Activated CD4-positive, CD25-positive, alpha-beta regulatory T cell treated with anti-CD3 and anti-CD28 coated beads, Interleukin-2, amount 50 U/mL, for 24 hours (primary cell): Measurements from ENCODE around the gene PRSS36.
"Not testable (repeated sequence)": the region's sequence is repeated elsewhere in the genome, so short reads cannot be mapped to it uniquely, and the experiment has no call there.

Experiments used
- ATAC-seq, 2 donors: fragments of 150-1000 bp; cut with Tn5 transposase; one replicate each; pipeline ENCODE4 v1.10.0; 2021; ENCODE audit warnings: mild to moderate bottlenecking in 1 of 2, moderate library complexity in 1 of 2

PRSS36 gene

DNA sequence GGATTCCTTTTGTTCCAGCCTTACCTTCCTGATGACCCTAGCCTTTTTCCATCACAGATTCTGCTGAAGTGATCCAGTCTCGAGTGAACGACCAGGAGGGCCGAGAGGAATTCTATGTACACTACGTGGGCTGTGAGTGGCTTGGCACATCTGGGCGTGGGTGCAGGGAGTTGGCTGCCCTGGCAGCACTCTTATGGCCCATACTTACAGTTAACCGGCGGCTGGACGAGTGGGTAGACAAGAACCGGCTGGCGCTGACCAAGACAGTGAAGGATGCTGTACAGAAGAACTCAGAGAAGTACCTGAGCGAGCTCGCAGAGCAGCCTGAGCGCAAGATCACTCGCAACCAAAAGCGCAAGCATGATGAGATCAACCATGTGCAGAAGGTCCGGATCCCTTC, 29.7 kb downstream of the PRSS36 start:
- ATAC-seq, result no peak

- ATAC-seq, result no peak
Observed at GRCh38 chr16:31118223-31119155, 31.4 kb downstream of the PRSS36 start.

DNA sequence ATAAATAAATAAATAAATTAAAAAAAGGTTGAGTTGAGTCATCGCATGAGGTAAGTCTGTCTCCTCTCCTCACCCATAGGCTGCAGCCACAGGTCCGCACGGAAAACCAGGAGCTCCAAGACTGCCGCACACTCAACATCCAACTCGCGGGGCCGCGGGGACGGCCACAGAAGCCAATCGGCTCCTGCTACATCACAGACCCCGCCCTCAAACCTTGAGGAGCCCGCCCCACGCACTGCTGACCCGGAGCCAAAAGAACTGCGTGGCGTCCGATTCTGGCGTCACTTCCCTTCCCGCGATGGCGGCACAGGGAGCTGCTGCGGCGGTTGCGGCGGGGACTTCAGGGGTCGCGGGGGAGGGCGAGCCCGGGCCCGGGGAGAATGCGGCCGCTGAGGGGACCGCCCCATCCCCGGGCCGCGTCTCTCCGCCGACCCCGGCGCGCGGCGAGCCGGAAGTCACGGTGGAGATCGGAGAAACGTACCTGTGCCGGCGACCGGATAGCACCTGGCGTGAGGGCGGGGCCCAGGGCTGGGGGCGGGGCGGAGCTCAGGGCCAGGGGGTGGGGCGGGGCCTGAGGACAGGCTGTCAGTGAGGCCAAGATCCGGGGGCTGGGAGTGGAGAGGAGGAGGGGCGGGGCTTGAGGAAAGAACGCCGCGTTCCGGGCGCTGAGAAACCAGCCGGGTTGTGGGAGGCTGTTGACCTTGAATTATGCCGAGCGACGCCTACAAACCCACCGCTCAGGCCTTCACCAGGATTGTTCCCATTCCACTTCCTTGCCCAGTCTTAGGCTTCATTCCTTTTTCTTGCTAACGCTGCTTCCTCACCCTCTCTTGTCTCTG, 32.3 kb downstream of the PRSS36 start, which contains the start of gene KAT8:
Gene KAT8 (plus strand): TSS at position 281 of the 839 bp plus-strand sequence. CDS start 18 bp downstream, at position 299.
- peak; percentile 94 for ATAC-seq

DNA sequence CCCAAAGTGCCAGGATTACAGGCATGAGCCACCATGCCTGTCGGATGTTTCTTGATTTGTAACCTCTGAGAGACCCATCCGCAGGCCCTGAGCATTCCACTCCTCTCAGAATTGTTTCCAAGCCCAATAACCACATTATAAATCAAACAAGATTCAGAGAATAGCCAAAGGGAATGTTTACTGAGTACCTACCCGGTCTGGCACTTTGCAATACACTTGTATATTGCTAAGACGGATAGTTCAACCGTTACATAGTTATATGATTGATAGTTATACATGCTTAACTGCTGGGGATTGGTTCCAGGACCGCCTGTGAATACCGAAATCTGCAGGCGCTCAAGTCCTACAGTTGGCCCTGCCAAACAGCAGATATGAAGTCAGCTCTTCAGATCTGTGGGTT, 35.4 kb downstream of the PRSS36 start:
- ATAC-seq, result no peak

- ATAC-seq, result no peak
Observed at GRCh38 chr16:31113121-31114120, 36.4 kb downstream of the PRSS36 start.

DNA sequence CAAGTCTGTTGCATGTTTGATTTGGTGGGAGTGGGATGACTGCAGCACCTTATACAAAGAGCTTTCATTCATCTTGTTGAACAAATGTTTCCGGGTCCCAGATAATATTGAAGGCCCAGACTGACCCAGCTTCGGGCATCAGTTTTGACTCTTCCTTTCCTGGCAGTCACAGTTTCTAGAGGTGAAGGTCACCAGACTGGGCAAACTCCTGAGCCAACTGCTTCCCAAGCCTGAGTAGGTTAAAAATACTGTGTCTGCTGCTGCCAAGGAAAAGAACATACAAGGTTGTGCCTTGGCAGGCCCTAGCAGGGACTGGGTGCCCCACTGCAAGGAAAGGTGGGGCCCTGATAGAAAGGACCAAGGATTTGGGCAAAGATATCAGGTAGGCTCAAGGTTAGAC, 37.2 kb downstream of the PRSS36 start:
- no peak for ATAC-seq

DNA sequence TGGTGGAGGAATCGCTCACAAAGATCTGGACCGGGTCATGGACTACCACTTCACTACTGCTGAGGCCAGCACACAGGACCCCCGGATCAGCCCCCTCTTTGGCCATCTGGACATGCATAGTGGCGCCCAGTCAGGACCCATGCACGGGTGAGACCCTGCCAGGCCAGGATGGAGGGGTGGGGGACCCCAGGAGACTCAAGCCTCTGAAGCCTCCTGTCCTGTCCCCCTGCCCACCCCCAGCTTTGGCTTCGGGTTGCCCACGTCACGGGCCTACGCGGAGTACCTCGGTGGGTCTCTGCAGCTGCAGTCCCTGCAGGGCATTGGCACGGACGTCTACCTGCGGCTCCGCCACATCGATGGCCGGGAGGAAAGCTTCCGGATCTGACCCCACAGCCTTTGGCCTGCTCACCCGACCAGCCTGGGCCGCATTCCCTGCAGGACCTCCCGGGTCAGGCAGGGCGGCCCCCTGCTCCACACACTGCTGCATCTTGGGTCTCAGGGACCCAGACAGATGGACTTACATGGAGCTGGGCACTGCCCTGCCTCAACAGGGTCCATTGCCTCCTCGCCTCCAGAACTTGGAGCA, 37.9 kb downstream of the PRSS36 start:
- no peak for ATAC-seq

DNA sequence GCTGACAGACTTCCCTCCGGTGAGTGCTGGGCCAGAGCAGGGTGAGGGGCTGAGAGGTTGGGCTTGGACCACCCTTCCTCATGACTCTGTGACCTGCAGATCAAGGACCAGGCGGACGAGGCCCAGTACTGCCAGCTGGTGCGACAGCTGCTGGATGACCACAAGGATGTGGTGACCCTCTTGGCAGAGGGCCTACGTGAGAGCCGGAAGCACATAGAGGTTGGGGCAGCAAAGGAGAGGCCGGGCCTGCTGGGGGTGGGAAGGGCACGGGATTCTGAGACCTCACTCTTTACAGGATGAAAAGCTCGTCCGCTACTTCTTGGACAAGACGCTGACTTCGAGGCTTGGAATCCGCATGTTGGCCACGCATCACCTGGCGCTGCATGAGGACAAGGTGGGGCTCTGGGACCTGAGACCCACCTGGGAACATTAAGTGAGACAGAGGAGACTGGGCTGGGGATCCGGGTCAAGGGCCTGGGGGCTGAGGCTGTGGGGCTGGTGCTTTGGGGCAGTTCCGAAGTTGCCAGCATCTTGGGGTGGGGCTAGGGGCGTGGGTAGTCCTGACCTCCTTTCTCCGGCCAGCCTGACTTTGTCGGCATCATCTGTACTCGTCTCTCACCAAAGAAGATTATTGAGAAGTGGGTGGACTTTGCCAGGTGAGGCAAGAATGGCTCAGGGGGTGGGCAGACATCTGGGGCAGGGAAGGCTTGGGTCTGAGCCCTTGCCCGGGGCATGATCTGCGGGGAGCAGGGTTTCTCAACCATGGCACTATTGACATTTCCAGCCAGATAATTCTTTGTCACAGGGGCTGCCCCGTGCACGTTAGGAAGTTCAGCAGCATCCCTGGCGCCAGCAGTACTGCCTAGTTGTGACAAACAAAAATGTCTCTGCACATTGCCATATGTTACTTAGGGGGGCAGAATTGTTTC, 39.5 kb downstream of the PRSS36 start:
- no peak for ATAC-seq

GRCh38 chr16:31109622-31110021, 40.2 kb downstream of the PRSS36 start:
- no peak for ATAC-seq

DNA sequence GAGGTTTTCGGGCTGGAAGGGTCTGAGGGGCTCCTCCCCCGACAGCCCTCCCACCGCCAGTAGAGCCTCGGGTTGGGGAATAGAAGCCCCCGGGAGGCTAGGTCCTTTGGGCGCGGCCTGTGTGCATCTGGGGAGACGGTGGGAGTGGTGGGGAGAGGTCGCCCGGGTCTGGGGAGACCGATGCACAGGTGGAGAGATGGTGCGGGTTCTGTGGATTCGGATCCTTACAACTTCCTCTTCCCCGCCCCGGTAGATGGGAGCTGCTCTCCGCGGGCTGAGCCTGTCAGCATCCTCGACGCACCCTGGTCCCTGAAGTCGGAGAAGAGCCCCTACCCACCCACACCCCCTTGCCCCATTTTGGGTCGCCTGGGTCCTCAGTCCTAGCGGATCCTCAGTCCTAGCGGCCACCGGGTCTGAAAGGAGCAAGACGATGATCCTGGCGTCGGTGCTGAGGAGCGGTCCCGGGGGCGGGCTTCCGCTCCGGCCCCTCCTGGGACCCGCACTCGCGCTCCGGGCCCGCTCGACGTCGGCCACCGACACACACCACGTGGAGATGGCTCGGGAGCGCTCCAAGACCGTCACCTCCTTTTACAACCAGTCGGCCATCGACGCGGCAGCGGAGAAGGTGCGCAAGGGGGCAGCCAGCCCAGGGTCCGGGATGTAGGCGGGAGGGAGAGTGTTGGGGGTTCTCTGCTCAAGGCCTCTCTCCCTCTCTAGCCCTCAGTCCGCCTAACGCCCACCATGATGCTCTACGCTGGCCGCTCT, 40.9 kb downstream of the PRSS36 start:
- ATAC-seq, result no peak

DNA sequence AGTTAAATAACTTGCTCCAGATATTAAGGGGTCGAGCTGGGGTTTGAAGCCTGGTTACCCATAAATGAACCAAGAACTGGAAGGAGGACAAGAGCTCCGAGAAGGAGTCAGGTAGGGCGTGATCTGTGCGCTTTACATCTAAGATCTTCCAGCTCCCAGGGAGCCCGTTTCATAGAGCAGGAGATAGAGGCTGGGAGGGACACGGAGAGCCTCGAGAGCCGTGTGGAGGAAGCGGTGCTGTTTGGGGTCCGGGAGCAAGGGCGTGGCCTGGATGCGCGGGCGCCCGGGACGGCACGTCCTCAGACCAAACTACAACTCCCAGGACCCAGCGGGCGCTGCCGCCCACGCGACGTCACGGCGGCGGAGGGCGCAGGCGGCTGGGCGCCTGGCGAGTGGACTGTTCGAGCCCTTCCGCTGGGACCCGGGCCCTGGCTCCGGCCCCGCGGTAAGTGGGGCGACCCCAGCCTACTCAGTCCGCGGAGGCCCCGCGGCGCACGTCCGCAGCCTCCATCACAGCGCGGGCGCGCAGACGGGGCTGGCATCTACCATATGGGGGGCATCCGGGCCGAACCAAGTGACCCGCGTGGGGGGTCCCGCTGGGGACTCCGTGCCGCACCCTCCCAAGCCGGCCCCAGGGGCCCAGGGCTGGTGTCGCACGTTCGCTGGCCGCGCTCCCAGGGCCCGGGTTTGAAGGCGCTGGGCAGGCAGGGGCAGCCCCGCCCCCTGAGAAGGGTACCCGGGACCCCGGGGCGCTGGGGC, 41.7 kb downstream of the PRSS36 start, which contains the start of gene BCKDK:
Gene BCKDK (plus strand): TSS at position 352 of the 759 bp plus-strand sequence. CDS start 838 bp downstream, outside the sequence.
- ATAC-seq, result peak; percentile 84 to 87

GRCh38 chr16:31107465-31107867, 42.4 kb downstream of the PRSS36 start:
- peak; percentile 65 to 68 for ATAC-seq

GRCh38 chr16:31106509-31107464, 43.1 kb downstream of the PRSS36 start:
- no peak for ATAC-seq

DNA sequence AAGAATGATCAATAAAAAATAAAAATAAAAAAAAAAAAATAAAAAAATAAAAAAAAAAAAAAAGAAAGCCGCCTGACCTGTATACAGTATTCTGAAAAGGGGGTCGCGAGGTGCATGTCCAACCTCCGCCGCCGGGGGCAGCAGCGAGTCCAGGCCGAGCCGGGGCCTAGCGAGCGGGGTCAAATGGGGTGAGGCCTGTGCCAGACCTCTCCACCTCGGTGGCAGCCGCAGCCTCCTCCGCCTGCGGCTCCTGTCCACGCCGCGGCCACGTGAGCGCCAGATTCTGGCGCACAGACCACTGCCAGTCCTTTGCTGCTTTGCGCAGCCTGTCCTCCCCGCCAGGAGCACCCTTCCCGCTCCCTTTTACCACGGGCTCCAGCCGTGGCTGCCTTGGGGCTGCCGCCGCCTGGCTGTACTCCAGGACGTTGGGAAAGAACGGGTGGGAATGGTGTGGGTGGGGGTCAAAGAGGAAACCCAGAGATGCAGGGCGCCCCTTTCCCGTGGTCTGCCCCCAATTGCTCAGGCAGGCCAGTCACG, 44.1 kb downstream of the PRSS36 start:
- ATAC-seq, result peak; percentile 55 to 67

GRCh38 chr16:31100876-31101641, 48.8 kb downstream of the PRSS36 start:
- not testable (repeated sequence) for ATAC-seq

DNA sequence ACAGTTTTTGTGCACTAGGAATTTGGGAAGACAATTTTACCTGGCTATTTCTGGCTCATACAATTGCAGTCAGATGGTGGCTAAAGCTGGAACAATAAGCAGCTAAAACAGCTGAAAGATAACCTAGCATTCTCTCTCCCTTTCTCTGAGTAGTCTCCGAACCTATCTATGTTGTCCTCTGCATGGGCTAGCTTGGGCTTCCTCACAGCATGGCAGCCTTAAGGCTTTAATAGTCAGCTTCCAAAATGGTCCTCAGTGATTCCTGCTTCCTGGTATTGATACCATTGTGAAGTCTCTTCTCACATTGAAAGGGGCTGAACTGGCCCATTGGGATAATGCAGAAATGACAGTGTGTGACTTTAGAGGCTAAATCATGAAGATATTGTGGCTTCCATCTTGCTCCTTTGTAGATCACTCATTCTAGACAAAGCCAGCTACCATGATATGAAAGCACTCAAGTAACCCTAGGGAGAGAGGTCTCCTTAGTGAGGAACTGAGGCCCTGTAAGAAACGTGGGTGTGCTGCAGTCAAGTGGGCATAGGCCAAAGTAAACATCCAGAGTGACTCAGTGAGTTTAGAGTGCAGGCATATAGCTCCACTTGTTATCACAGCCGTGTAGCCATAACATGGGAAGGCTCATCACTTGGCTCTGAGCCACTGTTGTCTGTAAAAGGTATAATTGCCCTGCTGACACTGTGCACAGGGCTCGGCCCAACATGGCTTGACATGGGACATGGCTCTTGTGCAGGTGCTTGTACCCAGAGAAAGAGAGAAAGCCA, 49.8 kb downstream of the PRSS36 start:
- no peak for ATAC-seq
